Measurements from ENCODE around the gene B3GALT6.

The B3GALT6 gene

GRCh38 chr1:1197188-1197500 is 34.9 kb upstream of the B3GALT6 start:
- Histone ChIP-seq H3K9me3 (ENCODE audit: severe bottlenecking) (peaks cover 9% of the 10 kb centered on the region), H3K27me3 (ENCODE audit: insufficient read depth, low read depth, severe bottlenecking) (no peaks in the 10 kb centered on the region), H3K27ac (peak overlapping the region; percentile 55), H3K36me3 (no peaks in the 10 kb centered on the region), H3K4me3 (ENCODE audit: low read depth, low read length) (no peak overlapping the region)
- no peak for DNase-seq
- TF ChIP-seq, protein P1, sequence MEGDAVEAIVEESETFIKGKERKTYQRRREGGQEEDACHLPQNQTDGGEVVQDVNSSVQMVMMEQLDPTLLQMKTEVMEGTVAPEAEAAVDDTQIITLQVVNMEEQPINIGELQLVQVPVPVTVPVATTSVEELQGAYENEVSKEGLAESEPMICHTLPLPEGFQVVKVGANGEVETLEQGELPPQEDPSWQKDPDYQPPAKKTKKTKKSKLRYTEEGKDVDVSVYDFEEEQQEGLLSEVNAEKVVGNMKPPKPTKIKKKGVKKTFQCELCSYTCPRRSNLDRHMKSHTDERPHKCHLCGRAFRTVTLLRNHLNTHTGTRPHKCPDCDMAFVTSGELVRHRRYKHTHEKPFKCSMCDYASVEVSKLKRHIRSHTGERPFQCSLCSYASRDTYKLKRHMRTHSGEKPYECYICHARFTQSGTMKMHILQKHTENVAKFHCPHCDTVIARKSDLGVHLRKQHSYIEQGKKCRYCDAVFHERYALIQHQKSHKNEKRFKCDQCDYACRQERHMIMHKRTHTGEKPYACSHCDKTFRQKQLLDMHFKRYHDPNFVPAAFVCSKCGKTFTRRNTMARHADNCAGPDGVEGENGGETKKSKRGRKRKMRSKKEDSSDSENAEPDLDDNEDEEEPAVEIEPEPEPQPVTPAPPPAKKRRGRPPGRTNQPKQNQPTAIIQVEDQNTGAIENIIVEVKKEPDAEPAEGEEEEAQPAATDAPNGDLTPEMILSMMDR (IDR thresholded peaks at IDR 0.05; ENCODE audit: low read depth, low read length): no peak

DNA sequence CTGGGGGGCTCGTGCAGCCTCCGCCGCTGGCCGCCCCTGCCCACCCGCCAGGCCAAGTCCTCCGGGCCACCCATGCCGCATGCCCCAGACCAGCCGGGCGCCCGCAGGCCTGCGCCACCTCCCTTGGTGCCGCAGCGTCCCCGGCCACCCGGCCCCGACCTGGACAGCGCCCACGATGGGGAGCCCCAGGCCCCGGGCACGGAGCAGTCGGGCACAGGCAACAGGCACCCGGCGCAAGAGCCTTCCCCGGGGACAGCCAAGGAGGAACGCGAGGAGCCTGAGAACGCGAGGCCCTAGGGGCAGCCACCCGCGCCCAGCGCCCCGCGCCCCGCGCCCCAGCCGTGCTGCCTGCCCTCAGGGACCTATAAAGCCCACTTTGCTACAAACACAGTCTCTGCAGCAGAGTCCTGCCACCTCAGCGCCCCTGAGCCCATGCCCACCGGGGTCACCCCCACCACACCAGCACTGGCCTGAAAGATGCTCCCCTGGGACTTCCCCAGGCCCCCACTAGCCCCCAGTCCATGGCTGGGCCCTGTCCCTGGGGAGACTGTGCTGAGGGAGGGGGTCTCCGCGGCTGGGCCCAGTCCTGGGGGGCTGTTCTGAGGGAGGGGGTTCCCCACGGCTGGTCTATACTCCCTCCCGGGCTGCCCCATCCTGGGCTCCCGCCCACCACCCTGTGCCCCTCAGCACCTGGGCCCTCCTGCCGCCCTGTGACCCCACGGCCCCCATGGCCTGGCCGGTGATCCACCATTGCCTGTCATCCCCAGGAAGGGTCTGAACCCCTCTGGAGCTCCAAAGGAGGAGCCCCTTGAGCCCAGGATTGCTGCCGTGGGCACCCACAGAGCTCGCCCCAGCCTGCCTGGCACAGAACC is 34.2 kb upstream of the B3GALT6 start:
- TF ChIP-seq, protein P1 (IDR thresholded peaks at IDR 0.05; ENCODE audit: low read depth, low read length): no peak
- Histone ChIP-seq H3K27me3 (ENCODE audit: insufficient read depth, low read depth, severe bottlenecking) (no peaks in the 10 kb centered on the region), H3K36me3 (no peaks in the 10 kb centered on the region), H3K27ac (peak overlapping the region; percentile 44), H3K9me3 (ENCODE audit: severe bottlenecking) (peaks cover 9% of the 10 kb centered on the region), H3K4me3 (ENCODE audit: low read depth, low read length) (no peak overlapping the region)
- DNase-seq: no peak

DNA sequence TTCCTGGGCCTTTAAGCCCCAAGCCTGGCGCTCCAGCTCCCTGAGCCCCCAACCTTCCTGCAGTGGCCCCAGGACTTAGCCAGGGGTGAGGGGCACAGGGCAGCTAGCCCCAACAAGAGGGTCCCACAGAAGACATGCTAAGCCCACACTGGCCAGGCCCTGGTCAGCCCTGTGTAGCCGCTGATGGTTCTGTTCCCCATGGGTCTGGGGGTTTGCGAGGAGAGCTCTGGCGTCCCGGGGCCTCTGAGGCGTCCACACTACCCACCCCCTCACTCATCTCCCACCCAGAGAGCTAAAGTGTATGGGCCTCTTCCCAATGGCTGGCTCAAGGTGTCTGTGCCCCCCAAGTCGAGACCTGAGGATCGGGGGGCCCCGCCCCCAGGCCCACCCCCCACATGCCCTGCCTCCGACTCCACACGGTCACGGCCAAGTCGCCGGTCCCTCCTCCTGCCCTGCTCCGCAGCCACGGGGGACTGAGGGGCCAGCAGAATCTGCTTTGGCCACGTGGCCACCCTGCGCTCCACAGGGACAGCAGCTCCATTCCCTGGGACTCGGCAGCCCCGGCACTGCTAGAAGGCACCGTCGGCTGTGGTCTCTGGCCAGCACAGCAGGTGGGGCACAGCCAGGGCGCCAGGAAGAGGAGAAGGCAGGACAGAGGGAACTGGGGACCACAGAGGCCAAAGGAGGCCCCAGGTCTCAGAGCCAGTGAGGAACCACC is 33.5 kb upstream of the B3GALT6 start:
- Histone ChIP-seq H3K4me3 (ENCODE audit: low read depth, low read length) (no peak overlapping the region), H3K27ac (no peak overlapping the region), H3K9me3 (ENCODE audit: severe bottlenecking) (peaks cover 9% of the 10 kb centered on the region), H3K36me3 (no peaks in the 10 kb centered on the region), H3K27me3 (ENCODE audit: insufficient read depth, low read depth, severe bottlenecking) (no peaks in the 10 kb centered on the region)
- TF ChIP-seq, protein P1 (IDR thresholded peaks at IDR 0.05; ENCODE audit: low read depth, low read length): no peak
- DNase-seq: no peak

DNA sequence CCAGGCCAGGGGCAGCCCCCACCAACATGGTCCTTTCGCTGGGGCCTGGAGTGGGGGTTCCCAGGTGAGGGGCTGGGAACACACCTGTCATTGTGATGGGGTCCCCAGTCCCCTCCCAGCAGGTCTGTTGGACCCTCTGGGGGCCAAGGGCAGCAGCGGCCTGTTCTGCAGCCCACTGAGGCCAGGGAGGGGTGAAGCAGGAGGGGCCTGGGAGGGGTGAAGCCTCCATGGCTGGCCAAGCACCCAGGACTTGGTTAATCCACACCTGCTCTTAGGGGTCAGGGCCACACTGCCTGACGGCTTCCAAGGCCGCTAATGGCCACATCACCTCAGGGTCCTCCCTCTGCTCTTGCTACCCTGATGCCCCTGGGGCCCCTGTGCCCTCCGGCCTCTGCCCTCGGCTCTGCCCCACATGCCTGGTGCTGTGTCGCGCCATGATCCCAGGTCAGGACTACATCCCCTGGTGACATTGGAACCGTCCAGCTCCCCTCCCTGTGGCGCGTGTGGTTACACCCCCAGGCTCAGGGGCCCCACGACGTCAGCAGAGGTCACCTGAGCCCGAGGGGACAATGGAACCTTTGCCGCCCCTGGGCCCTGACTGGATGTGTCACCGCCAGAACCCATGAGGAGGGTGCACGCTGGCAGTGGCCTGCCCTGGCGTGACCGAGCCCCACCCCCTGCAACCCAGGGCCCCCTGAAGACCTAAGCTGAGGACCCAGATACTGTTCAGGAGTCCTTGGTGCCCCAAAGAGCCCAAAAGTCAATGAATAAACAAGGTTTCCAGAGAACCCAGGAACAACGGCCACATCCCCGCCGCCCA is 32.7 kb upstream of the B3GALT6 start:
- TF ChIP-seq, protein P1 (IDR thresholded peaks at IDR 0.05; ENCODE audit: low read depth, low read length): no peak

GRCh38 chr1:1199961-1200875 is 31.8 kb upstream of the B3GALT6 start:
- TF ChIP-seq, protein P1 (IDR thresholded peaks at IDR 0.05; ENCODE audit: low read depth, low read length): no peak
- DNase-seq: no peak
- Histone ChIP-seq H3K27me3 (ENCODE audit: insufficient read depth, low read depth, severe bottlenecking) (no peaks in the 10 kb centered on the region), H3K27ac (no peak overlapping the region), H3K9me3 (ENCODE audit: severe bottlenecking) (no peaks in the 10 kb centered on the region), H3K4me3 (ENCODE audit: low read depth, low read length) (no peak overlapping the region), H3K36me3 (no peaks in the 10 kb centered on the region)

More for the DNA sequence above, 32.7 kb upstream of the B3GALT6 start:
- H3K36me3 ChIP-seq: no peaks in the 10 kb centered on the region
- no peak overlapping the region for H3K27ac ChIP-seq
- H3K27me3 ChIP-seq (ENCODE audit: insufficient read depth, low read depth, severe bottlenecking): no peaks in the 10 kb centered on the region
- H3K9me3 ChIP-seq (ENCODE audit: severe bottlenecking): peaks cover 7% of the 10 kb centered on the region
- DNase-seq: no peak
- H3K4me3 ChIP-seq (ENCODE audit: low read depth, low read length): no peak overlapping the region
